A549 (cell line): Measurements from ENCODE around the gene OSCAR. TPM values are rescaled to one million over a fixed set of nuclear protein-coding genes. Genes with fewer than 3 reads are reported as not detected.

Experiments used
- ATAC-seq, 2 experiments: fragments of 200-7000 bp in 1 of 2; fragments of >200 bp in 1 of 2; cut with Nextera tagmentation in 1 of 2; cut with Tn5 transposase in 1 of 2; 3 replicates each; pipeline versions ENCODE4 v1.8.0 to v1.9.1; 2018 to 2020; ENCODE audit warnings: mild to moderate bottlenecking in 1 of 2, moderate library complexity in 1 of 2
- CTCF ChIA-PET: fragments of 300-600 bp; sonication (Branson Sonifier 250); formaldehyde crosslinking; extraction: SDS; loops from one replicate; lab custom pipeline; 2021; ENCODE audit warnings: antibody characterized with exemption, inconsistent platforms; lab: Yijun Ruan, JAX
- POLR2A ChIA-PET: fragments of 350-600 bp; formaldehyde crosslinking; extraction: SDS; loops from one replicate; lab custom pipeline; 2021; ENCODE audit warnings: antibody characterized with exemption, inconsistent platforms; lab: Yijun Ruan, JAX
- DNase-seq, 2 experiments: peaks; one replicate each; pipeline versions ENCODE4 v3.0.0 to v3.0.0-alpha.2; 2011 to 2016; ENCODE audit warnings: low read depth in 1 of 2, low spot score in 1 of 2
- FAIRE-seq: peaks from 2 replicates; lab custom pipeline; 2011; peaks lifted over from hg19 to GRCh38; lab: Jason Lieb, UNC
- H3K27ac ChIP-seq, 2 experiments: fragments of >200 bp; sonication (Bioruptor Twin); formaldehyde crosslinking; 3 replicates each; pipeline ENCODE4 v1.5.1; 2016 to 2017
- H3K4me1 ChIP-seq: fragments of >200 bp; sonication (Bioruptor Twin); formaldehyde crosslinking; 3 replicates; pipeline ENCODE4 v1.6.1; 2016
- H3K4me2 ChIP-seq: fragments of >200 bp; sonication (Bioruptor Twin); formaldehyde crosslinking; 3 replicates; pipeline ENCODE4 v1.6.1; 2016
- H3K4me3 ChIP-seq: fragments of >200 bp; sonication (Bioruptor Twin); formaldehyde crosslinking; 3 replicates; pipeline ENCODE4 v1.5.1; 2016
- H3K9me3 ChIP-seq: fragments of >200 bp; sonication (Bioruptor Twin); formaldehyde crosslinking; 3 replicates; pipeline ENCODE4 v1.6.1; 2016
- ATOH8 ChIP-seq: fragments of 250-450 bp; sonication (Bioruptor Pico); IDR thresholded peaks from 2 replicates; pipeline ENCODE4 v1.5.0; 2020; ENCODE audit warnings: low read depth, mild to moderate bottlenecking, moderate library complexity
- BHLHE40 ChIP-seq: IDR thresholded peaks from 2 replicates; pipeline ENCODE4 v1.6.1; 2012; ENCODE audit warnings: low read depth, low read length, inconsistent platforms
- CBX2 ChIP-seq: fragments of 200-600 bp; sonication (generic); IDR thresholded peaks from 2 replicates; pipeline ENCODE4 v1.6.1; 2016; ENCODE audit warnings: low read depth, mild to moderate bottlenecking, borderline replicate concordance
- CBX8 ChIP-seq: fragments of 200-600 bp; sonication (generic); IDR thresholded peaks from 2 replicates; pipeline ENCODE4 v1.6.1; 2016
- CHD4 ChIP-seq: fragments of 200-600 bp; sonication (generic); IDR thresholded peaks from 2 replicates; pipeline ENCODE4 v1.6.1; 2016; ENCODE audit warnings: antibody characterized with exemption, mild to moderate bottlenecking, borderline replicate concordance
- CTCF ChIP-seq: fragments of >200 bp; sonication (Bioruptor Twin); formaldehyde crosslinking; IDR thresholded peaks from 3 replicates; pipeline ENCODE4 v1.5.1; 2016
- E2F6 ChIP-seq: IDR thresholded peaks from 2 replicates; pipeline ENCODE4 v1.6.1; 2012; ENCODE audit warnings: low read depth, borderline replicate concordance
- EHMT2 ChIP-seq: fragments of 200-600 bp; sonication (generic); IDR thresholded peaks from 2 replicates; pipeline ENCODE4 v1.6.1; 2016; ENCODE audit warnings: antibody characterized with exemption, low read depth, mild to moderate bottlenecking, moderate library complexity
- ELK1 ChIP-seq: fragments of 150-350 bp; IDR thresholded peaks from 2 replicates; pipeline ENCODE4 v1.6.1; 2014; ENCODE audit warnings: low read depth, mild to moderate bottlenecking, low read length
- ESRRA ChIP-seq: fragments of 150-350 bp; IDR thresholded peaks from 2 replicates; pipeline ENCODE4 v1.6.1; 2014; ENCODE audit warnings: mild to moderate bottlenecking, low read length, borderline replicate concordance
- FOSL2 ChIP-seq, 2 experiments: fragments of 450-650 bp in 1 of 2; fragments of >200 bp in 1 of 2; sonication (Bioruptor Twin) in 1 of 2; formaldehyde crosslinking; IDR thresholded peaks; 2 replicates each; pipeline versions ENCODE4 v1.5.0 to v1.6.1; 2016 to 2020; ENCODE audit warnings: mild to moderate bottlenecking in 1 of 2, moderate library complexity in 1 of 2
- GATA3 ChIP-seq: IDR thresholded peaks from 2 replicates; pipeline ENCODE4 v1.6.1; 2012; ENCODE audit warnings: borderline replicate concordance
- HDAC2 ChIP-seq: fragments of 200-600 bp; sonication (generic); IDR thresholded peaks from 2 replicates; pipeline ENCODE4 v1.6.1; 2016
- HEYL ChIP-seq: fragments of 250-450 bp; sonication (Bioruptor Pico); IDR thresholded peaks from 2 replicates; pipeline ENCODE4 v1.8.0; 2021; ENCODE audit warnings: mild to moderate bottlenecking, moderate library complexity
- HOXA7 ChIP-seq: fragments of 250-450 bp; sonication (Bioruptor Pico); IDR thresholded peaks from 2 replicates; pipeline ENCODE4 v1.5.0; 2020; ENCODE audit warnings: mild to moderate bottlenecking, moderate library complexity
- JUNB ChIP-seq: fragments of >200 bp; sonication (Bioruptor Twin); formaldehyde crosslinking; IDR thresholded peaks from 2 replicates; pipeline ENCODE4 v1.6.1; 2016
- KDM5A ChIP-seq: fragments of 200-600 bp; sonication (generic); IDR thresholded peaks from 2 replicates; pipeline ENCODE4 v1.6.1; 2016; ENCODE audit warnings: antibody characterized with exemption, mild to moderate bottlenecking
- MAZ ChIP-seq: fragments of 150-350 bp; IDR thresholded peaks from 2 replicates; pipeline ENCODE4 v1.6.1; 2014; ENCODE audit warnings: antibody characterized with exemption, low read depth, low read length, borderline replicate concordance
- MYC ChIP-seq: IDR thresholded peaks from 2 replicates; pipeline ENCODE4 v1.6.1; 2012; ENCODE audit warnings: mild to moderate bottlenecking, inconsistent platforms, low read length, improper control_type of control experiment, borderline replicate concordance
- NFE2L2 ChIP-seq: fragments of 150-350 bp; conservative IDR thresholded peaks from 2 replicates; pipeline ENCODE4 v1.6.1; 2014; ENCODE audit warnings: low read length
- NPAS2 ChIP-seq: fragments of 250-450 bp; sonication (Bioruptor Pico); IDR thresholded peaks from 2 replicates; pipeline ENCODE4 v1.8.0; 2022; ENCODE audit warnings: mild to moderate bottlenecking, moderate library complexity, borderline replicate concordance
- POLR2AphosphoS2 ChIP-seq: conservative IDR thresholded peaks from 2 replicates; pipeline ENCODE4 v1.6.1; 2012; ENCODE audit warnings: low read length, improper control_type of control experiment, inconsistent platforms
- RCOR1 ChIP-seq: fragments of 150-350 bp; IDR thresholded peaks from 2 replicates; pipeline ENCODE4 v1.6.1; 2014; ENCODE audit warnings: antibody characterized with exemption, low read length, low read depth
- RFX5 ChIP-seq: fragments of 450-650 bp; IDR thresholded peaks from 2 replicates; pipeline ENCODE4 v1.7.1; 2014; ENCODE audit warnings: antibody characterized with exemption, mild to moderate bottlenecking, moderate library complexity
- RNF2 ChIP-seq: fragments of 200-600 bp; sonication (generic); IDR thresholded peaks from 2 replicates; pipeline ENCODE4 v1.6.1; 2016; ENCODE audit warnings: low read depth, mild to moderate bottlenecking, antibody characterized with exemption, moderate library complexity, borderline replicate concordance
- SMC3 ChIP-seq: fragments of >200 bp; sonication (Bioruptor Twin); formaldehyde crosslinking; IDR thresholded peaks from 3 replicates; pipeline ENCODE4 v1.6.1; 2018; ENCODE audit warnings: inconsistent platforms
- TFCP2L1 ChIP-seq: fragments of 250-450 bp; sonication (Bioruptor Pico); IDR thresholded peaks from 2 replicates; pipeline ENCODE4 v1.5.0; 2021; ENCODE audit warnings: mild to moderate bottlenecking
- TP53 ChIP-seq: fragments of 250-450 bp; sonication (Bioruptor Pico); IDR thresholded peaks from 2 replicates; pipeline ENCODE4 v1.5.0; 2021; ENCODE audit warnings: mild to moderate bottlenecking, moderate library complexity
- ZSCAN20 ChIP-seq: fragments of 250-450 bp; sonication (Bioruptor Pico); IDR thresholded peaks from 2 replicates; pipeline ENCODE4 v1.8.0; 2022; ENCODE audit warnings: mild to moderate bottlenecking, moderate library complexity
- WGBS: methylation state at CpG from one replicate; pipeline ENCODE4 v1.1.6; 2017; ENCODE audit errors: missing lambda C conversion rate; 5-methylcytosine and 5-hydroxymethylcytosine counted together
- polyA plus RNA-seq, 4 experiments: library from polyadenylated mRNA; depleted of rRNA in 3 of 4; stranded (reverse); fragments of >200 nt; fragmentation: RNase III in 1 of 4; extraction: RNeasy Plus Mini Kit Qiagen cat#74134 plus additional on column Dnase treatment in 1 of 4; gene quantifications; 2 replicates in 3 of 4; 3 replicates in 1 of 4; pipeline ENCODE4 v1.2.3, GENCODE V29; 2011 to 2017

Gene OSCAR
- polyA plus RNA-seq, 2 of the 4 experiments (the other 2 are of a cell fraction): 0.26 to 0.28 TPM

- H3K4me1 ChIP-seq: no peaks in the 10 kb centered on the region
- ChIA-PET CTCF (interaction anchor here (1.1 to 2.3 kb wide), 8 partner anchors 9 to 257 kb away, joined by 3 to 8 read pairs (median 3); no protein-coding TSS in a partner anchor), POLR2A (no interaction called here)
- peak; percentile 28 for FAIRE-seq
- peaks cover 22% of the 10 kb centered on the region; the same call in 2 of the 3 replicates for H3K9me3 ChIP-seq
- no peak for TF ChIP-seq EHMT2
- no peak for TF ChIP-seq CBX2
- TF ChIP-seq TFCP2L1: no peak
- TF ChIP-seq RCOR1: no peak
- no peak for TF ChIP-seq ZSCAN20 (CRISPR knock-in tag)
- TF ChIP-seq TP53 (CRISPR knock-in tag): no peak
- TF ChIP-seq BHLHE40: no peak
- TF ChIP-seq HEYL (CRISPR knock-in tag): no peak
- no peak for TF ChIP-seq MAZ
- no peak for TF ChIP-seq CHD4
- TF ChIP-seq RNF2: no peak
- TF ChIP-seq FOSL2 (IDR thresholded peaks at IDR 0.05): no peak
- TF ChIP-seq FOSL2 (CRISPR knock-in tag; IDR thresholded peaks at IDR 0.05): no peak
- no peak for TF ChIP-seq JUNB
- no peak for TF ChIP-seq NFE2L2
- TF ChIP-seq NPAS2 (CRISPR knock-in tag): no peak
- ATAC-seq: no peak
- 14% methylated on average over 4 of the region's 4 CpGs for WGBS
- no peak overlapping the region for H3K4me3 ChIP-seq
- H3K27ac ChIP-seq: no peak overlapping the region
- no peak for DNase-seq
- H3K4me2 ChIP-seq: no peak overlapping the region
Observed at GRCh38 chr19:54047616-54048015, 53.0 kb downstream of the OSCAR start.

GRCh38 chr19:54045771-54046170 is 54.8 kb downstream of the OSCAR start:
- WGBS: 18% methylated on average over 2 of the region's 2 CpGs
- CTCF ChIA-PET: interaction anchor here (1.1 to 1.2 kb wide), 3 partner anchors 14 to 258 kb away, joined by 3 to 4 read pairs (median 3); no protein-coding TSS in a partner anchor

More at GRCh38 chr19:54045771-54046170, 54.8 kb downstream of the OSCAR start:
- POLR2A ChIA-PET: interaction anchor here (0.6 kb wide), 1 partner anchor 18 kb away, joined by 4 read pairs; no protein-coding TSS in a partner anchor
- TF ChIP-seq MYC (no peak), ELK1 (no peak), JUNB (no peak), CTCF (no peak), POLR2AphosphoS2 (no peak), SMC3 (no peak), TP53 (CRISPR knock-in tag) (no peak), RFX5 (no peak), CHD4 (no peak), RCOR1 (no peak), ESRRA (no peak), HDAC2 (no peak), HOXA7 (CRISPR knock-in tag) (no peak), CBX8 (no peak), GATA3 (no peak), ATOH8 (no peak), NFE2L2 (no peak), E2F6 (no peak), KDM5A (no peak)
- no peak overlapping the region for H3K27ac ChIP-seq
- peaks cover 10% of the 10 kb centered on the region for H3K4me1 ChIP-seq
- no peak overlapping the region for H3K4me2 ChIP-seq
- no peak overlapping the region for H3K4me3 ChIP-seq
- FAIRE-seq: peak; percentile 94
- DNase-seq: no peak
- ATAC-seq: no peak
- peaks cover 16% of the 10 kb centered on the region; the same call in 2 of the 3 replicates for H3K9me3 ChIP-seq
